ENCODE results near the gene CFAP74.

Gene CFAP74

GRCh38 chr1:2044510-2045319 lies 41.1 kb upstream of the CFAP74 start:
- Histone ChIP-seq H3K14ac (ENCODE audit: low read length) (no peak overlapping the region), H3K4me3 (ENCODE audit: low read length in 2 of 2) (no peak overlapping the region), H3K9me3 (replicated peaks in 1 of 2; ENCODE audit: control insufficient read depth in 2 of 2, insufficient read depth in 1 of 2, low read depth in 1 of 2, low read length in 2 of 2) (peaks cover 0 to 2% of the 10 kb centered on the region in 2 donors), H2AK5ac (ENCODE audit: low read depth, low read length) (no peak overlapping the region), H2AFZ (ENCODE audit: low read length) (peak overlapping the region; percentile 85), H2BK12ac (ENCODE audit: low read length) (peak overlapping the region; percentile 58), H4K91ac (ENCODE audit: low read depth, low read length, poor library complexity) (no peak overlapping the region), H3K4me2 (ENCODE audit: insufficient read depth, low read length, poor library complexity, severe bottlenecking) (peak overlapping the region; percentile 80), H2BK120ac (ENCODE audit: low read depth, low read length) (peak overlapping the region; percentile 81), H3K23ac (ENCODE audit: low read depth, low read length, poor library complexity) (peak overlapping the region; percentile 73), H3K36me3 (replicated peaks in 1 of 2; ENCODE audit: control insufficient read depth in 2 of 2, insufficient read depth in 2 of 2, low read length in 2 of 2) (no peaks in the 10 kb centered on the region), H3K27me3 (ENCODE audit: control insufficient read depth in 3 of 3, insufficient read depth in 3 of 3, low read depth in 1 of 3, low read length in 3 of 3) (peaks cover 0 to 83% (median 32%) of the 10 kb centered on the region in 3 experiments), H3K4ac (ENCODE audit: low read length) (peak overlapping the region; percentile 84), H3K18ac (ENCODE audit: low read length) (peak overlapping the region; percentile 93), H2BK15ac (ENCODE audit: low read length) (peak overlapping the region; percentile 74), H3K9ac (ENCODE audit: low read depth, low read length, poor library complexity) (peak overlapping the region; percentile 86), H3K79me1 (ENCODE audit: low read depth, low read length) (peaks cover 2% of the 10 kb centered on the region), H3K27ac (replicated peaks; ENCODE audit: low read length) (no peak overlapping the region), H3K4me1 (ENCODE audit: control insufficient read depth in 2 of 2, insufficient read depth in 1 of 2, low read depth in 1 of 2, low read length in 2 of 2) (peaks cover 3 to 26% of the 10 kb centered on the region in 2 donors), H4K8ac (ENCODE audit: low read depth, low read length) (no peak overlapping the region), H2BK5ac (ENCODE audit: low read length) (peak overlapping the region; percentile 39)
- peak; percentile 72 for DNase-seq (ENCODE audit: low spot score)
- WGBS, 2 donors (ENCODE audit: extremely low coverage in 2 of 2, insufficient read length in 2 of 2, insufficient replicate concordance in 1 of 2): no CpG with 5 or more reads among the region's 75 CpGs

- H2BK15ac ChIP-seq (ENCODE audit: low read length): peak overlapping the region; percentile 85
- H3K23ac ChIP-seq (ENCODE audit: low read depth, low read length, poor library complexity): peak overlapping the region; percentile 93
- no peak overlapping the region for H2AFZ ChIP-seq (ENCODE audit: low read length)
- peak overlapping the region; percentile 44 for H3K9ac ChIP-seq (ENCODE audit: low read depth, low read length, poor library complexity)
- no peak overlapping the region for H3K27ac ChIP-seq (replicated peaks; ENCODE audit: low read length)
- no peak overlapping the region for H2BK120ac ChIP-seq (ENCODE audit: low read depth, low read length)
- H2BK5ac ChIP-seq (ENCODE audit: low read length): peak overlapping the region; percentile 66
- H3K27me3 ChIP-seq (ENCODE audit: control insufficient read depth in 3 of 3, insufficient read depth in 3 of 3, low read depth in 1 of 3, low read length in 3 of 3): peaks cover 0 to 83% (median 24%) of the 10 kb centered on the region in 3 experiments
- H3K4me2 ChIP-seq (ENCODE audit: insufficient read depth, low read length, poor library complexity, severe bottlenecking): no peak overlapping the region
- H3K4ac ChIP-seq (ENCODE audit: low read length): no peak overlapping the region
- H3K4me3 ChIP-seq (ENCODE audit: low read length in 2 of 2): no peak overlapping the region
- peaks cover 3 to 20% of the 10 kb centered on the region in 2 donors for H3K4me1 ChIP-seq (ENCODE audit: control insufficient read depth in 2 of 2, insufficient read depth in 1 of 2, low read depth in 1 of 2, low read length in 2 of 2)
- H3K36me3 ChIP-seq (replicated peaks in 1 of 2; ENCODE audit: control insufficient read depth in 2 of 2, insufficient read depth in 2 of 2, low read length in 2 of 2): no peaks in the 10 kb centered on the region
- H4K8ac ChIP-seq (ENCODE audit: low read depth, low read length): peak overlapping the region; percentile 23
- H3K79me1 ChIP-seq (ENCODE audit: low read depth, low read length): no peaks in the 10 kb centered on the region
- H3K18ac ChIP-seq (ENCODE audit: low read length): peak overlapping the region; percentile 83
- no peak for DNase-seq (ENCODE audit: low spot score)
- H2BK12ac ChIP-seq (ENCODE audit: low read length): peak overlapping the region; percentile 98
- WGBS, 2 donors (ENCODE audit: extremely low coverage in 2 of 2, insufficient read length in 2 of 2, insufficient replicate concordance in 1 of 2): no CpG with 5 or more reads among the region's 4 CpGs
- no peak overlapping the region for H4K91ac ChIP-seq (ENCODE audit: low read depth, low read length, poor library complexity)
- peak overlapping the region; percentile 21 for H3K14ac ChIP-seq (ENCODE audit: low read length)
- H3K9me3 ChIP-seq (replicated peaks in 1 of 2; ENCODE audit: control insufficient read depth in 2 of 2, insufficient read depth in 1 of 2, low read depth in 1 of 2, low read length in 2 of 2): peaks cover 0 to 2% of the 10 kb centered on the region in 2 donors
- H2AK5ac ChIP-seq (ENCODE audit: low read depth, low read length): peak overlapping the region; percentile 94
Observed at GRCh38 chr1:2043886-2044285, 40.3 kb upstream of the CFAP74 start.

- Histone ChIP-seq H3K14ac (ENCODE audit: low read length) (peak overlapping the region; percentile 99), H3K9ac (ENCODE audit: low read depth, low read length, poor library complexity) (no peak overlapping the region), H3K27me3 (ENCODE audit: control insufficient read depth in 3 of 3, insufficient read depth in 3 of 3, low read depth in 1 of 3, low read length in 3 of 3) (peaks cover 0 to 83% (median 18%) of the 10 kb centered on the region in 3 experiments), H3K36me3 (replicated peaks in 1 of 2; ENCODE audit: control insufficient read depth in 2 of 2, insufficient read depth in 2 of 2, low read length in 2 of 2) (no peaks in the 10 kb centered on the region), H4K8ac (ENCODE audit: low read depth, low read length) (no peak overlapping the region), H3K23ac (ENCODE audit: low read depth, low read length, poor library complexity) (peak overlapping the region; percentile 95), H4K91ac (ENCODE audit: low read depth, low read length, poor library complexity) (no peak overlapping the region), H3K9me3 (replicated peaks in 1 of 2; ENCODE audit: control insufficient read depth in 2 of 2, insufficient read depth in 1 of 2, low read depth in 1 of 2, low read length in 2 of 2) (peaks cover 0 to 2% of the 10 kb centered on the region in 2 donors), H2BK12ac (ENCODE audit: low read length) (peak overlapping the region; percentile 98), H2AFZ (ENCODE audit: low read length) (no peak overlapping the region), H3K4me2 (ENCODE audit: insufficient read depth, low read length, poor library complexity, severe bottlenecking) (no peak overlapping the region), H2BK5ac (ENCODE audit: low read length) (peak overlapping the region; percentile 66), H3K79me1 (ENCODE audit: low read depth, low read length) (no peaks in the 10 kb centered on the region), H3K4me3 (ENCODE audit: low read length in 2 of 2) (peak overlapping the region in 1 of 2 donors; percentile 28), H3K4me1 (ENCODE audit: control insufficient read depth in 2 of 2, insufficient read depth in 1 of 2, low read depth in 1 of 2, low read length in 2 of 2) (peaks cover 3 to 20% of the 10 kb centered on the region in 2 donors), H2BK15ac (ENCODE audit: low read length) (peak overlapping the region; percentile 85), H2AK5ac (ENCODE audit: low read depth, low read length) (peak overlapping the region; percentile 94), H3K18ac (ENCODE audit: low read length) (peak overlapping the region; percentile 83), H2BK120ac (ENCODE audit: low read depth, low read length) (no peak overlapping the region), H3K27ac (replicated peaks; ENCODE audit: low read length) (no peak overlapping the region), H3K4ac (ENCODE audit: low read length) (no peak overlapping the region)
- DNase-seq (ENCODE audit: low spot score): no peak
- WGBS, 2 donors (ENCODE audit: extremely low coverage in 2 of 2, insufficient read length in 2 of 2, insufficient replicate concordance in 1 of 2): no CpG with 5 or more reads among the region's 41 CpGs
Observed at GRCh38 chr1:2042830-2043773, 39.5 kb upstream of the CFAP74 start.

Data from neuronal stem cell (in vitro differentiated cells).